NCI-H2081 (cell line): ENCODE measurements around the gene UBA1.
A peak's percentile ranks its signal among the peaks of the same experiment; 100 is the strongest.

Source experiments
- DNase-seq, 2 experiments: peaks; one replicate each; lab custom pipeline; 2025; lab: John Stamatoyannopoulos, UW

UBA1 gene

DNA sequence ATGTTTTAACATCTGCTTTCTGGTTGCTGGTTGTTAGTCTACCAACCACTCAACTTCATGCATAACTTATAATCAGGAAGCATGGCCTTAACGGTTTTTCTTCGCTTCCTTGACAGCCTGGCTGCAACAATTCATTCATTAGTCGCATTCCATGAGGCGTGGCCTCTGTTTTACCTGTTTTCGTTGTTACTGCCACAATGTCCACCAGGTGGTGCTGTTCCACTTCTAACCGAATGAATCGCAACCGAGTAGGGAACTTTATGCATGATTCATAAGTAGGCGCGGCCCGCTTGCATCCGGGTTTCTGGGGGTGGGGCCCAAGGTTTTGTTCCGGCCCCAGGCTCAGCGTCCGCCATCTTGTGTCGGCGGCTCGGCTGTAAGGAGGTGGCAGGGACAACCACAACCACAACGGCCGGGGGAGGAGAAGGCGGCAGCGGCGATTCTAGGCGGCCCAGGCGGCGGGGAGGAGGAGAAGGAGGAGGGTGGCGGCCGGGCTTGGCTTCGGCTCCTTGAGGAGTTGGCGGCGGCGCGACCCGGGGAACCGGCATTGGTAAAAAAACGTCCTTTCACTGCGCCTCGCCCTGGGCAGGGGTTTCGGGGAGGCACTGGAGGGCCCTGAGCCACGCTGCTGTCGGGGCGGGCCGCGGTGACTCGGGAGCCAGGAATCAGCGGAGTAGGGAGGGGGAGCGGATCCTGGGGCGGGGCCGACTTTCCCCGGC lies at the start of gene UBA1:
UBA1 (plus strand) TSS at position 355 of the 719 bp plus-strand sequence. CDS start 4,974 bp downstream, outside the sequence.
- DNase-seq, result peak; percentile 97 to 98

DNA sequence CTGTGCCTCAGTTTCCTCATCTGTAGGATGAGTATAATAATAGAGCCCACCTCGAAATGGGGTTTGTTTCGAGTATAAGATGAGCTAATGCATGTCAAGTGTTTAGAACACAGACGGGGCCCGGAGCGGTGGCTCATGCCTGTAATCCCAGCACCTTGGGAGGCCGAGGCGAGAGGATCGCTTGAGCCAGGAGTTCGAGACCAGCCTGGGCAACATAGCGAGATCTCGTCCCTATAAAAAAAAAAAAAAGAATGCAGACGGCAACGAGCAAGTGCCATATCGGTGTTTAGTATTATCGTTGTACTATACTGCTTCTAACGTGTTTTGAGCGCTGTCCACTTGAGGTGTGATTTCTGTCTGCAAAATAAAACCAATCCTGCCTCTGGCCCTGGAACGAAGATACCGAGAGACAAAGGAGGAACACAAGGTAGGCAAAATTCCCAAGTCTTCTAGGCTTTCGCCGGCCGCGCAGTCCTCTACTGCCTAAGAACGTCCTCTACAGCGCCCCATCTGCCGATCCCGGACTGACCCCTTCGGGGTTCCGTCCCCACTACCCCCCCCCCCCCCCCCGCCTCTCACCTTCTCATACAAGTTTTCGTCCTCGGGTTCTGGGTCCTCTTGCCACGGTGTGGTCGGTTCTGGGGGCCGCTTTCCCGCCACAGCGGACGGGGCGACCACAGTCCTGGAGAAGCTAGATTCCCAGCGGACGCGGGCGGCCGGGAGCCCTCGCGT lies 49.6 kb upstream of the UBA1 start:
- peak in 1 of 2 experiments; percentile 54 for DNase-seq

GRCh38 chrX:47144626-47145394 lies 48.8 kb upstream of the UBA1 start, which contains the start of the genes NDUFB11 and RBM10:
Gene NDUFB11 (minus strand): TSS chrX:47144702. CDS start chrX:47144679, 23 bp downstream.
Gene RBM10 (plus strand): TSS chrX:47145221. CDS start chrX:47147482, 2,261 bp downstream.
- peak; percentile 94 to 95 for DNase-seq

DNA sequence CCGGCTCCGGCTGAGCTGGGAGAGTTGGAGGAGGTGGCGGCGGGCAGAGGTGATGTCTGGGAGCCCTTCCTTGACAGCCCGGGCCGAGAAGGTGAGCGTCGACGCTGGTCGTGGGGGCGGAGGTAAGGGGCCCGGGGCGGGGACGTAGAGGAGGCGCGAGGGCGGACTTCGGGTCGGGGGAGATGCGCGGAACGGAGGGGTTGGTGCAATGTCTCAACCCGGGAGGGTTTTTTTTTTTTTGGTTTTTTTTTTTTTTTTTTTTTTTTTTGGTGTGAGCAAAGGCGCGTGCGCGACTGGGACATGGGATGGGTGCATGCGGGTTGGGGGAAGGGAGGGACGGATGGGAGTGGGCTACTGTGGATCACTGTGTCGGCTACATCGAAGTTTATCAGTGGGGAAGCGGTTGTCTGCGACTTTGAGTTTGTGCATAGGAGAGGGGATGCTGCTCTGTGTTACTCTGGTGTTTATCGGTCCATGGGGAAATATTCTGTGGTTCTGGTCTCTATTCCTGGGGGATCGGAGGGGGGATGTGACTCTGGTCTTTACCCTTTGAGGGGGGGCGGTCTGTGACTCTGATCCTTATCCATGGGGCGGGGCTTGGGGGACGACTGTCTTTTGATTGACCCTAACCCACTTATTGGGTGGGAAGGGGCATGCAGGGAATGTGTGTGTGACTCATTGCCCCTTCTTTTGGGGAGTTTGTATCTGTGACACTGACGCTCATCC lies 48.1 kb upstream of the UBA1 start:
- peak in 1 of 2 experiments; percentile 5 for DNase-seq

- peak in 1 of 2 experiments; percentile 19 for DNase-seq
Measured at GRCh38 chrX:47146121-47146935, 47.3 kb upstream of the UBA1 start.

GRCh38 chrX:47146936-47147859 lies 46.4 kb upstream of the UBA1 start:
- DNase-seq, result no peak

GRCh38 chrX:47148946-47149345 lies 44.7 kb upstream of the UBA1 start:
- no peak for DNase-seq

DNA sequence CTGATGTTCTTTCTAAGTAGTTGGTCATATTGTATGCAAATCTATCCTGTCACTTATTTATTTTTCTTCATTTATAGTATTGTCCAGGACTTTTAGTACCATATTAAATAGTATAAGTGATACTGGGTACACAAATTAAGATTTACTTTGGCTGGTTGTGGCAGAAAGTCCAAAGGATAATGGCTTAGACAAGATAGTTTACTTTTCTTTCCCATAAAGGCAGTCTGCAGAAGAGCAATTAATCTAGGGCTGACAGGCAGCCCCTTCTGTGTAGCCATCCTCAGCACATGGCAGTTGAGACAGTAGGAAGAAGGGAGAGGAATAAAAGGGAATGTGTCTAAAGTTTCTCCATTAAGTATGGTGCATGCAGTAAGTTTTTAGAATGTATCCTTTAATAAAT lies 42.2 kb upstream of the UBA1 start:
- DNase-seq, result no peak

- DNase-seq, result no peak
Measured at GRCh38 chrX:47156611-47157520, 36.8 kb upstream of the UBA1 start.

- no peak for DNase-seq
Measured at GRCh38 chrX:47158131-47158530, 35.5 kb upstream of the UBA1 start.

DNA sequence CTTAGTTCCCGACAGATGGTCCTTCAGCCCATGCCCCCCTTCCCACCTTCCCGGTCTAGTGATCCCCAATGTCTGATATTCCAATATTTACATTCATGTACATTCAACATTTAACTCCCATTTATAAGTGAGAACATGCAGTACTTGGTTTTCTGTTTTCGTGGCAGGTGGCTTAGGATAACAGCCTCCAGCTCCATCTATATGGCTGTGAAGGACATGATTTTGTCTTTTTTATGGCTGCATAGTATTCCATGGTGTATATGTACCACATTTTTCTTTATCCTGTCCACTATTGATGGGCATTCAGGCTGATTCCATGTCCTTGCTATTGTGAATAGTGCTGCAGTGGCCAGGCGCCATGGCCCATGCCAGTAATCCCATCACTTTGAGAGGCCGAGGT lies 34.8 kb upstream of the UBA1 start:
- DNase-seq, result no peak

- DNase-seq, result no peak
Measured at GRCh38 chrX:47160781-47161180, 32.8 kb upstream of the UBA1 start.

DNA sequence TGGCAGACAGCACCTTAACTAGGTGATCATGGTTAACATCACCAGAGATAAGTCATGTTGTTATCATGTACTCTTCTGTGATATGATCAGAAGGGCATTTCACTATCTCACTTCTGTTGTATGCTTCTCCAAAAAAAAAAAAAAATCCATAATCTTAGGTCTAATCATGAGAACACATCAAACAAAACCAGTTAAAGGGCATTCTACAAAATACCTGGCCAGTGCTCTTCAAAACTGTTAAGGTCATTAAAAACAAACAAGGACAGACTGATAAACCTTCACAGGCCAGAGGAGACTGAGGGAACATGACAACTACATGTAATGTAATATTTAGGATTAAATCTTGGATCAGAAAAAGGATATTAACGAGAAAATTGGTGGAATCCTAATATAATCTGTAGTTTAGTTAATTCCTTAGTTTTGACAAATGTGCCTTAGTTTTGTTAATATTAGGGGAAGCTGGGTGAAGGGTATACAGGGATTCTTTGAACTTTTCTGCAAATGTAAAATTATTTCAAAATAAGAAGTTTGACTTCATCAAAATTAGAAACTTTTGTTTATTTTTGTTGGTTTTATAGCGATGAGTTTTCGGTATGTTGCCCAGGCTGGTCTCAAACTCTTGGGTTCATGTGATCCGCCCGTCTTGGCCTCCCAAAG lies 30.6 kb upstream of the UBA1 start:
- DNase-seq, result no peak

GRCh38 chrX:47164420-47164819 lies 29.2 kb upstream of the UBA1 start:
- DNase-seq, result no peak

- no peak for DNase-seq
Measured at GRCh38 chrX:47166126-47166525, 27.5 kb upstream of the UBA1 start.

DNA sequence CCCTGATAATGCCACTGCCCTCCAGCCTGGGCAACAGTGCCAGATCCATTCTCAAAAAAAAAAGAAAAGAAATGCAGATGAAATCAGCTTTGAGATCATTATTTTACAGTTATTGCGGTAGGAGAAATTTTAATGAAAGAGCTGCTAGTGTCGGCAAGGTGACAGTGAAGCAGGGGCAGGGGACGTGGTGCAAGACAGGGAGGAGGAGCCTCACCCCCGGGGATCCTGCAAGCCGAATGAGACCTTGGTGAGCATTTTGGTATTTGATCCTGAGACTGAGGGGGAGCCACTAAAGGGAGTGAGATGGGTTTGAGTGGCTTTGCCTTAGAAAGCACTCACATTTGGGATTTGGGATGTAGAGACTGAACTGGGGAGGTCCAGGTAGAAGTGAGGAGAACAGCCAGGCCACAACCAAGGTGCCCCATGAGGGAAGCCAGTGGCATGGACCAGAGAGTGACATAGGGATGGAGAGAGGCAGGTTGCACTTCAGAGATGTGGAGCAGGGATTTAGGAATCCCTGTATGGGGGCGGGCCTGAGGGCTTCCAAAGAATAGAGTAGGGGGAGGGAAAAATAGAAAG lies 25.0 kb upstream of the UBA1 start:
- DNase-seq, result no peak

DNA sequence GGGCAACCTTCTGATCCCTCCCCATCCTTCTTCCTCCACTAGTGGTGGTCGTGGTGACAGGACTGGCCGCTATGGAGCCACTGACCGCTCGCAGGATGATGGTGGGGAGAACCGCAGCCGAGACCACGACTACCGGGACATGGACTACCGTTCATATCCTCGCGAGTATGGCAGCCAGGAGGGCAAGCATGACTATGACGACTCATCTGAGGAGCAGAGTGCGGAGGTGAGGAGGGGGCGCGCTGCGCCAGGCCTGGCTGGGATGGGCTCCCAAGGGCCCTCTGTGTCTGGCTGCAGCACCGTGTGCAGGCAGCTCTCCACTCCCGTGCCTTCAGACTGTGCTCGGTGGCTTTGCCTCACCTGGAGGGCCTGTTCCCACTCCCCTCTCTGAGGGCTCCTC lies 24.4 kb upstream of the UBA1 start:
- DNase-seq, result no peak
